Activated B cell treated with CpG ODN at 0.5 μM for 24 hours (primary cell): ENCODE results near the gene TANC2. TPM values are rescaled to one million over a fixed set of nuclear protein-coding genes. Genes with fewer than 3 reads are reported as not detected.

Experiments
- ATAC-seq: fragments of 200-7000 bp; cut with Tn5 transposase; one replicate; pipeline ENCODE4 v1.10.0; 2021; ENCODE audit warnings: low read depth, mild to moderate bottlenecking, moderate library complexity
- CTCF ChIA-PET: fragments of 350-600 bp; sonication (Branson Sonifier 250); formaldehyde crosslinking; loops from one replicate; lab custom pipeline; 2021; ENCODE audit warnings: antibody characterized with exemption; lab: Charles Lee
- POLR2A ChIA-PET: fragments of 350-600 bp; sonication (Branson Sonifier 250); formaldehyde crosslinking; loops from one replicate; lab custom pipeline; 2021; ENCODE audit warnings: antibody characterized with exemption; lab: Charles Lee
- DNase-seq: peaks from one replicate; pipeline ENCODE4 v3.0.0; 2022
- H3K27ac Mint-ChIP-seq: one replicate; pipeline ENCODE4 v1.8.0; 2020; ENCODE audit warnings: mixed read lengths
- H3K27me3 Mint-ChIP-seq: one replicate; pipeline ENCODE4 v1.8.0; 2021; ENCODE audit warnings: mixed read lengths
- H3K36me3 Mint-ChIP-seq: one replicate; pipeline ENCODE4 v1.8.0; 2021; ENCODE audit warnings: low read depth, mixed read lengths
- H3K4me1 Mint-ChIP-seq: one replicate; pipeline ENCODE4 v1.8.0; 2021; ENCODE audit warnings: mixed read lengths
- H3K4me3 Mint-ChIP-seq: one replicate; pipeline ENCODE4 v1.8.0; 2020; ENCODE audit warnings: mild to moderate bottlenecking, mixed read lengths
- H3K9me3 Mint-ChIP-seq: one replicate; pipeline ENCODE4 v1.8.0; 2020; ENCODE audit warnings: mixed read lengths
- CTCF ChIP-seq: fragments of 200-600 bp; IDR thresholded peaks from one replicate; pipeline ENCODE4 v1.8.0; 2022; ENCODE audit warnings: antibody characterized with exemption, mild to moderate bottlenecking
- intact Hi-C: fragments of 100-400 bp; cut with micrococcal nuclease; formaldehyde crosslinking; loops from one replicate; pipeline ENCODE4 v1.15.1; 2024
- total RNA-seq: library from RNA; stranded (reverse); gene quantifications from 2 replicates; pipeline ENCODE4 v1.2.3, GENCODE V29; 2022

The TANC2 gene
- total RNA-seq, 1 donor from 2014 or later: 17.2 TPM

- no peak for DNase-seq
- peaks cover 9% of the 10 kb centered on the region for H3K4me1 Mint-ChIP-seq
- no peaks in the 10 kb centered on the region for H3K9me3 Mint-ChIP-seq
- CTCF ChIA-PET: no interaction called here
- POLR2A ChIA-PET: no interaction called here
- intact Hi-C loops: no loop called here
- H3K27ac Mint-ChIP-seq: no peak overlapping the region
- ATAC-seq: no peak
- no peaks in the 10 kb centered on the region for H3K27me3 Mint-ChIP-seq
- H3K4me3 Mint-ChIP-seq: no peak overlapping the region
- no peak for TF ChIP-seq CTCF
- H3K36me3 Mint-ChIP-seq: no peaks in the 10 kb centered on the region
Measured at GRCh38 chr17:62998665-62999393, 32.8 kb downstream of the TANC2 start.

GRCh38 chr17:62999736-63000135, 33.7 kb downstream of the TANC2 start:
- no peak overlapping the region for H3K4me3 Mint-ChIP-seq
- H3K4me1 Mint-ChIP-seq: peaks cover 9% of the 10 kb centered on the region
- no peak for TF ChIP-seq CTCF
- DNase-seq (no peak), ATAC-seq (no peak)
- no peaks in the 10 kb centered on the region for H3K27me3 Mint-ChIP-seq
- intact Hi-C loops: no loop called here
- ChIA-PET CTCF (no interaction called here), POLR2A (no interaction called here)
- no peaks in the 10 kb centered on the region for H3K9me3 Mint-ChIP-seq
- no peak overlapping the region for H3K27ac Mint-ChIP-seq
- H3K36me3 Mint-ChIP-seq: no peaks in the 10 kb centered on the region

GRCh38 chr17:63001689-63002394, 35.8 kb downstream of the TANC2 start:
- Mint-ChIP-seq H3K4me3 (no peak overlapping the region), H3K4me1 (no peaks in the 10 kb centered on the region), H3K27ac (no peak overlapping the region), H3K9me3 (no peaks in the 10 kb centered on the region), H3K27me3 (no peaks in the 10 kb centered on the region), H3K36me3 (no peaks in the 10 kb centered on the region)
- intact Hi-C loops: no loop called here
- ChIA-PET CTCF (no interaction called here), POLR2A (no interaction called here)
- no peak for TF ChIP-seq CTCF
- ATAC-seq (no peak), DNase-seq (no peak)

GRCh38 chr17:63002625-63003024, 36.6 kb downstream of the TANC2 start:
- Mint-ChIP-seq H3K36me3 (no peaks in the 10 kb centered on the region), H3K27me3 (no peaks in the 10 kb centered on the region), H3K4me1 (no peaks in the 10 kb centered on the region), H3K9me3 (no peaks in the 10 kb centered on the region), H3K4me3 (no peak overlapping the region), H3K27ac (no peak overlapping the region)
- intact Hi-C loops: no loop called here
- ChIA-PET CTCF (no interaction called here), POLR2A (no interaction called here)
- DNase-seq (no peak), ATAC-seq (no peak)
- no peak for TF ChIP-seq CTCF

GRCh38 chr17:63015824-63016223, 49.8 kb downstream of the TANC2 start:
- Mint-ChIP-seq H3K27me3 (peaks cover 2% of the 10 kb centered on the region), H3K36me3 (peaks cover 9% of the 10 kb centered on the region), H3K27ac (no peak overlapping the region), H3K9me3 (peaks cover 5% of the 10 kb centered on the region), H3K4me3 (no peak overlapping the region), H3K4me1 (no peaks in the 10 kb centered on the region)
- DNase-seq (no peak), ATAC-seq (no peak)
- no peak for TF ChIP-seq CTCF
- CTCF ChIA-PET: no interaction called here
- intact Hi-C loops: no loop called here
- POLR2A ChIA-PET: no interaction called here

Other genes with a start within 250 kb of the TANC2 start
- not detected in 2 replicates for gene MARCHF10, start 157.9 kb upstream of the TANC2 start, total RNA-seq